Mucosa of stomach (tissue), 1 donor: ENCODE results near the gene SLC44A5.
A peak's percentile ranks its signal among the peaks of the same experiment; 100 is the strongest.
"Not testable (repeated sequence)": the region's sequence is repeated elsewhere in the genome, so short reads cannot be mapped to it uniquely, and the experiment has no call there.

Experiments
- H3K27me3 ChIP-seq: one replicate; pipeline ENCODE4 v1.7.0; 2013; ENCODE audit warnings: mild to moderate bottlenecking, low read length; ENCODE audit not compliant: control insufficient read depth, insufficient read depth
- H3K36me3 ChIP-seq: one replicate; pipeline ENCODE4 v1.7.0; 2013; ENCODE audit warnings: low read length; ENCODE audit not compliant: control insufficient read depth, insufficient read depth
- H3K4me1 ChIP-seq: one replicate; pipeline ENCODE4 v1.7.0; 2013; ENCODE audit warnings: mild to moderate bottlenecking, low read length; ENCODE audit not compliant: control insufficient read depth, insufficient read depth
- H3K4me3 ChIP-seq: one replicate; pipeline ENCODE4 v1.7.0; 2013; ENCODE audit warnings: low read length
- H3K9ac ChIP-seq: one replicate; pipeline ENCODE4 v1.7.0; 2013; ENCODE audit warnings: mild to moderate bottlenecking, low read length, moderate library complexity
- H3K9me3 ChIP-seq: one replicate; pipeline ENCODE4 v1.7.0; 2013; ENCODE audit warnings: mild to moderate bottlenecking, low read length, moderate library complexity; ENCODE audit not compliant: control insufficient read depth
- donor health status: Pancreatic carcinoma.

Gene SLC44A5

DNA sequence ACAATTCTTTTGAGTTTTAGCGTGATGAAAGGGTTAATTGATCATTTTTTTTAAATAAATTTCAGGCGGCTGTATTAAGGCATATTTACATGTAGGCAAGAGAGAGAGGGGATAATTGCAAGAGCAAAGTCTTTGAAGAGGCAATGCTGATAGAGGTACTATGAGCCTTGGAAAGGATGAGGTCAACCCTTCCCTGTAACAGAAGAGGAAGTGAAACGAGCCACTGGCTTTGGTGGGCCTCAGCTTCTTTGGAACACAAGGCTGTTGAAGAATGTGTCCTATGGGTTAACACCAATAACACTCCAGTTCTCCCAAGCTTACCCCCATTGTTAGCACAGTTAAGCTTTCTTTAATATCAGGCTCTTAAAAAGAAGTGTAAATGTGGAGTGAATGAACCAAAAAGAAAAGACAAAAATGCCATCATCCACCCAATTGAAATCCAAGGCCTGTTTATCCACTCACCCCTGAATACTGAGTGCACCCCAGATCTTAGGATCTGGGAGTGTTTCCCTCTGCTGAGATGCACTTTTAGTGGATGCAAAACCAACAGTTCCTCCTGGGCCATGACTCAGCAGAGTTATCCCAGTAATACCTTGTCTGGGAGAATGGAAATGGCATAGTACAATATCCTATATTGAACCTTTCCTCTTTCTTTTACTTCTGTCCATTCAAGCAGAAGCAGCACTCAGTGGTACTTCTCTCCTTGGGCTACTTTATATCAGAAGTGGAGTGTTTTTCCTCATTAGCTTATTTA lies 216.4 kb downstream of the SLC44A5 start:
- H3K36me3 ChIP-seq: no peaks in the 10 kb centered on the region
- no peaks in the 10 kb centered on the region for H3K9me3 ChIP-seq
- H3K4me1 ChIP-seq: no peaks in the 10 kb centered on the region
- H3K27me3 ChIP-seq: no peaks in the 10 kb centered on the region
- no peak overlapping the region for H3K9ac ChIP-seq
- no peak overlapping the region for H3K4me3 ChIP-seq

GRCh38 chr1:75392278-75392677 lies 218.6 kb downstream of the SLC44A5 start:
- H3K9me3 ChIP-seq: no peaks in the 10 kb centered on the region
- H3K27me3 ChIP-seq: no peaks in the 10 kb centered on the region
- H3K4me3 ChIP-seq: no peak overlapping the region
- H3K36me3 ChIP-seq: no peaks in the 10 kb centered on the region
- H3K9ac ChIP-seq: no peak overlapping the region
- H3K4me1 ChIP-seq: no peaks in the 10 kb centered on the region

DNA sequence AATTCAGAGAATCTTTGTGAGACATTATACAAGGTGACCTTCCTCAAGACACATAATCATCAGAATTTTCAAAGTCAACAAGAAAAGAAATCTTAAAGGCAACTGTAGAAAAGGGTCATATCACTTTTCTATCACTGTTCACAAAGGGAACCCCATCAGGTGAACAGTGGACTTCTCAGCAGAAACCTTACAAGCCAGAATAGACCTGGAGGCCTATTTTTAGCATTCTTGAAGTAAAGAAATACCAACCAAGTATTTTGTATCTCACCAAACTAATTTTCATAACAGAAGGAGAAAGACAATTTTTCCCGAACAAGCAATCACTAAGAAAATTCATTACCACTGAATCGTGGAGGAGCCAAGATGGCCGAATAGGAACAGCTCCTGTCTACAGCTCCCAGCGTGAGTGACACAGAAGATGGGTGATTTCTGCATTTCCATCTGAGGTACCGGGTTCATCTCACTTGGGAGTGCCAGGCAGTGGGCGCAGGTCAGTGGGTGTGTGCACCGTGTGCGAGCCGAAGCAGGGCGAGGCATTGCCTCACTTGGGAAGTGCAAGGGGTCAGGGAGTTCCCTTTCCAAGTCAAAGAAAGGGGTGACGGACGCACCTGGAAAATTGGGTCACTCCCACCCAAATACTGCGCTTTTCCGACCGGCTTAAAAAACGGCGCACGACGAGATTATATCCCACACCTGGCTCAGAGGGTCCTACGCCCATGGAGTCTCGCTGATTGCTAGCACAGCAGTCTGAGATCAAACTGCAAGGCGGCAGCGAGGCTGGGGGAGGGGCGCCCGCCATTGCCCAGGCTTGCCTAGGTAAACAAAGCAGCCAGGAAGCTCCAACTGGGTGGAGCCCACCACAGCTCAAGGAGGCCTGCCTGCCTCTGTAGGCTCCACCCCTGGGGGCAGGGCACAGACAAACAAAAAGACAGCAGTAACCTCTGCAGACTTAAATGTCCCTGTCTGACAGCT lies 235.2 kb downstream of the SLC44A5 start:
- not testable (repeated sequence) for H3K9me3 ChIP-seq, H3K27me3 ChIP-seq, H3K4me1 ChIP-seq, H3K36me3 ChIP-seq
- peak overlapping the region; percentile 44 for H3K9ac ChIP-seq
- peak overlapping the region; percentile 2 for H3K4me3 ChIP-seq

GRCh38 chr1:75373542-75374159 lies 237.3 kb downstream of the SLC44A5 start:
- Histone ChIP-seq H3K4me3 (no peak overlapping the region), H3K9me3 (no peaks in the 10 kb centered on the region), H3K27me3 (no peaks in the 10 kb centered on the region), H3K36me3 (no peaks in the 10 kb centered on the region), H3K4me1 (no peaks in the 10 kb centered on the region), H3K9ac (no peak overlapping the region)

DNA sequence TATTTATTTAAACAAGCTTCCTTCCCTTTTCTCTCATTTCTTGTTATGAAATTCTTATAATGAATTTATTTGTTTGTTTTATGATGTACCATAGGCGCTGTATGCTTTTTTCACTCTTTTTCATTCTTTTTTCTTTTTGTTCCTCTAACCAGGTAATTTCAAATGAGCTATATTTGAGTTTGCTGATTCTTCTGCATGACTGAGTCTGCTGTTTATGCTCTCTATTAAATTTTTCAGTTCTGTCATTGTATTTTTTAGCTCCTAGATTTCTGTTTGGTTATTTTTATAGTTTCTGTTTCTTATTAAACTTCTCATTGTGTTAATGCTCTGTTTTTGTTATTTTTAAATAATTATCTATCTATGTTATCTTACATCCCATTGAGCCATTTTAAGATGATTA lies 244.3 kb downstream of the SLC44A5 start:
- Histone ChIP-seq H3K36me3 (no peaks in the 10 kb centered on the region), H3K9ac (no peak overlapping the region), H3K9me3 (no peaks in the 10 kb centered on the region)

GRCh38 chr1:75361260-75361659 lies 249.7 kb downstream of the SLC44A5 start:
- Histone ChIP-seq H3K36me3 (no peaks in the 10 kb centered on the region), H3K9me3 (no peaks in the 10 kb centered on the region), H3K9ac (no peak overlapping the region), H3K27me3 (no peaks in the 10 kb centered on the region), H3K4me1 (no peaks in the 10 kb centered on the region), H3K4me3 (no peak overlapping the region)

More for the DNA sequence above, 244.3 kb downstream of the SLC44A5 start:
- Histone ChIP-seq H3K4me1 (no peaks in the 10 kb centered on the region), H3K4me3 (no peak overlapping the region), H3K27me3 (no peaks in the 10 kb centered on the region)

- not testable (repeated sequence) for H3K27me3 ChIP-seq, H3K4me3 ChIP-seq, H3K9ac ChIP-seq, H3K4me1 ChIP-seq, H3K9me3 ChIP-seq, H3K36me3 ChIP-seq
Observed at GRCh38 chr1:75354267-75354666, 256.6 kb downstream of the SLC44A5 start.

GRCh38 chr1:75353051-75353450 lies 257.9 kb downstream of the SLC44A5 start:
- Histone ChIP-seq H3K4me3 (no peak overlapping the region), H3K27me3 (no peaks in the 10 kb centered on the region), H3K9me3 (no peaks in the 10 kb centered on the region), H3K9ac (no peak overlapping the region), H3K36me3 (no peaks in the 10 kb centered on the region), H3K4me1 (no peaks in the 10 kb centered on the region)

GRCh38 chr1:75345538-75346292 lies 265.2 kb downstream of the SLC44A5 start:
- no peaks in the 10 kb centered on the region for H3K36me3 ChIP-seq
- H3K4me3 ChIP-seq: no peak overlapping the region
- no peaks in the 10 kb centered on the region for H3K9me3 ChIP-seq
- no peaks in the 10 kb centered on the region for H3K4me1 ChIP-seq
- H3K9ac ChIP-seq: no peak overlapping the region
- peaks cover 34% of the 10 kb centered on the region for H3K27me3 ChIP-seq

GRCh38 chr1:75342786-75343185 lies 268.1 kb downstream of the SLC44A5 start:
- H3K9ac ChIP-seq: no peak overlapping the region

GRCh38 chr1:75341537-75341936 lies 269.4 kb downstream of the SLC44A5 start:
- Histone ChIP-seq H3K9ac (no peak overlapping the region), H3K36me3 (no peaks in the 10 kb centered on the region), H3K9me3 (no peaks in the 10 kb centered on the region), H3K4me3 (no peak overlapping the region), H3K4me1 (no peaks in the 10 kb centered on the region), H3K27me3 (peaks cover 30% of the 10 kb centered on the region)

More at GRCh38 chr1:75342786-75343185, 268.1 kb downstream of the SLC44A5 start:
- Histone ChIP-seq H3K9me3 (no peaks in the 10 kb centered on the region), H3K36me3 (no peaks in the 10 kb centered on the region), H3K4me1 (no peaks in the 10 kb centered on the region), H3K4me3 (no peak overlapping the region), H3K27me3 (peaks cover 38% of the 10 kb centered on the region)
